ENCODE measurements around the gene ITGA4. TPM values are rescaled to one million over a fixed set of nuclear protein-coding genes. Genes with fewer than 3 reads are reported as not detected.

Gene ITGA4
- total and polyA plus RNA-seq, 2 donors (not counting 1 experiment from before 2014, with no cell fraction given): 44.6 to 57.5 TPM

DNA sequence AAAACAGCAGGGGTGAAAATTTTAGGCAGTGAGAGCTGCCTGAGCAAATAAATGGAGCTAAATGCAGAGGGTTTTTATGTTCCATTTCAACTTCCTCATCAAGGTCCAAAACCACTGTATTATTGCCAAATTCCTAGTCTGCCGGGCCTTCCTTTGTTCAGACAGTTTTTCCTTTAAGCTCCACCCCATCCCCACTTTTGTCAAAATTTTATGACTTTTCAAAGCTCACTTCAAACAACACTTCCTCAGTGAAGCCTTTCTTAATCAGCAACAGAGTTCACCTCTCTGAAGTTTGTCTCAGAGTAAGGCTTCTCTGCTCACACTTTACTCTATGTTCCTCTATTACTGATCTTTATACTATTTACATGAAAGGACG is 118.5 kb downstream of the ITGA4 start:
- Histone ChIP-seq H3K27ac (ENCODE audit: insufficient read depth, low read length) (no peak overlapping the region), H4K20me1 (ENCODE audit: control insufficient read depth, extremely low read depth, insufficient read depth, low read length) (no peaks in the 10 kb centered on the region), H3K79me2 (ENCODE audit: control insufficient read depth, insufficient read depth, low read length) (no peaks in the 10 kb centered on the region), H3K4me1 (ENCODE audit: control insufficient read depth, extremely low read depth, insufficient read depth, low read length) (no peaks in the 10 kb centered on the region), H3K27me3 (ENCODE audit: control insufficient read depth, insufficient read depth, low read length) (no peaks in the 10 kb centered on the region), H3K4me2 (ENCODE audit: extremely low read depth, insufficient read depth, low read length) (no peak overlapping the region), H3K4me3 (replicated peaks in 1 of 4; ENCODE audit: control extremely low read depth in 1 of 4, insufficient read depth in 1 of 4, low read depth in 3 of 4, low read length in 4 of 4) (no peak overlapping the region), H3K9me3 (ENCODE audit: control insufficient read depth, insufficient read depth, low read depth, low read length) (no peaks in the 10 kb centered on the region), H2AFZ (ENCODE audit: low read length) (no peak overlapping the region), H3K9ac (ENCODE audit: insufficient read depth, low read length) (no peak overlapping the region), H3K36me3 (ENCODE audit: control insufficient read depth, insufficient read depth, low read length) (no peaks in the 10 kb centered on the region)
- TF ChIP-seq, protein P1, sequence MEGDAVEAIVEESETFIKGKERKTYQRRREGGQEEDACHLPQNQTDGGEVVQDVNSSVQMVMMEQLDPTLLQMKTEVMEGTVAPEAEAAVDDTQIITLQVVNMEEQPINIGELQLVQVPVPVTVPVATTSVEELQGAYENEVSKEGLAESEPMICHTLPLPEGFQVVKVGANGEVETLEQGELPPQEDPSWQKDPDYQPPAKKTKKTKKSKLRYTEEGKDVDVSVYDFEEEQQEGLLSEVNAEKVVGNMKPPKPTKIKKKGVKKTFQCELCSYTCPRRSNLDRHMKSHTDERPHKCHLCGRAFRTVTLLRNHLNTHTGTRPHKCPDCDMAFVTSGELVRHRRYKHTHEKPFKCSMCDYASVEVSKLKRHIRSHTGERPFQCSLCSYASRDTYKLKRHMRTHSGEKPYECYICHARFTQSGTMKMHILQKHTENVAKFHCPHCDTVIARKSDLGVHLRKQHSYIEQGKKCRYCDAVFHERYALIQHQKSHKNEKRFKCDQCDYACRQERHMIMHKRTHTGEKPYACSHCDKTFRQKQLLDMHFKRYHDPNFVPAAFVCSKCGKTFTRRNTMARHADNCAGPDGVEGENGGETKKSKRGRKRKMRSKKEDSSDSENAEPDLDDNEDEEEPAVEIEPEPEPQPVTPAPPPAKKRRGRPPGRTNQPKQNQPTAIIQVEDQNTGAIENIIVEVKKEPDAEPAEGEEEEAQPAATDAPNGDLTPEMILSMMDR (conservative IDR thresholded peaks at IDR 0.05 in 1 of 2, IDR thresholded peaks at IDR 0.05 in 1 of 2; ENCODE audit: low read depth in 1 of 2, low read length in 2 of 2): no peak
- no peak for TF ChIP-seq EZH2 (IDR thresholded peaks at IDR 0.05; ENCODE audit: low read length, missing control alignments)
- DNase-seq (ENCODE audit: low read depth in 2 of 2): no peak

DNA sequence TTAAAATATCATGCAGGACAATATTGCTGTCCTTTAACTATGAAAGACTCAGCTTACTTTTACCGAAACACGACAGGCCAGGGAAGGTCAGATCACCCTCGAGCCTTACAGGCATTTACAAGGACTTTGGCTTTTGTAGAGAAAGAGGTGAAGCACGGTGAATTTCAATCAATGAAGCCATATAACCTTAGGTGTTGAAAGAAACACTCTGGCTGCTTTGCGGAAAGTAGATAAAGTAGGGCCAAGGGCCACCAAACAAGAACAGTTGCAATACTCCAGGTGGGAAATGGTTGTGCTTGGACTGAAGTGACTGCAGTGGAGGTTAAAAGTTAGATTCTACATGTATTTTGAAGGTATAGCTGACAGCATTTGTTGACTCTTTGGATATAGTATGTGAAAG is 119.2 kb downstream of the ITGA4 start:
- no peak for TF ChIP-seq EZH2 (IDR thresholded peaks at IDR 0.05; ENCODE audit: low read length, missing control alignments)
- TF ChIP-seq, protein P1 (conservative IDR thresholded peaks at IDR 0.05 in 1 of 2, IDR thresholded peaks at IDR 0.05 in 1 of 2; ENCODE audit: low read depth in 1 of 2, low read length in 2 of 2): no peak
- Histone ChIP-seq H3K79me2 (ENCODE audit: control insufficient read depth, insufficient read depth, low read length) (no peaks in the 10 kb centered on the region), H3K9me3 (ENCODE audit: control insufficient read depth, insufficient read depth, low read depth, low read length) (no peaks in the 10 kb centered on the region), H4K20me1 (ENCODE audit: control insufficient read depth, extremely low read depth, insufficient read depth, low read length) (no peaks in the 10 kb centered on the region), H3K4me2 (ENCODE audit: extremely low read depth, insufficient read depth, low read length) (no peak overlapping the region), H3K4me3 (replicated peaks in 1 of 4; ENCODE audit: control extremely low read depth in 1 of 4, insufficient read depth in 1 of 4, low read depth in 3 of 4, low read length in 4 of 4) (no peak overlapping the region), H3K27me3 (ENCODE audit: control insufficient read depth, insufficient read depth, low read length) (no peaks in the 10 kb centered on the region), H3K27ac (ENCODE audit: insufficient read depth, low read length) (no peak overlapping the region), H3K9ac (ENCODE audit: insufficient read depth, low read length) (no peak overlapping the region), H3K36me3 (ENCODE audit: control insufficient read depth, insufficient read depth, low read length) (no peaks in the 10 kb centered on the region), H3K4me1 (ENCODE audit: control insufficient read depth, extremely low read depth, insufficient read depth, low read length) (no peaks in the 10 kb centered on the region), H2AFZ (ENCODE audit: low read length) (no peak overlapping the region)
- no peak for DNase-seq (ENCODE audit: low read depth in 2 of 2)

DNA sequence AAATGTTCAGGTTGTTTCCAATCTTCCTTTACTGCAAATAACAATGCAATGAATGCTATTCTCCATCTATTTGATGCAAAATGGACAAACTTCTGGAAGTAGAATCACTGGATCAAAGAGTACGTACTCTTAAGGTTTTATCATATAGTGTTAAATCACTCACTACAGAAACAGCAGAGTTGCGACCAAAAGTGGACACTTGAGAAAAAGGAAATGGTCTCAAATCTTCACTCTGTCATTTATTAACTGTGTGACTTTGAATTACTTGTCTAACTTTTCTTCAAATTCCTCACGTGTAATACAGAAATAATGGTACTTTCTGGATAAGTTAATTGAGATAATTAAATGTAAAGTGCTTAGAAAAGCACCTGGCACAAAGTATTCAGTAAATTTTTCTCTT is 121.6 kb downstream of the ITGA4 start:
- no peaks in the 10 kb centered on the region for H3K27me3 ChIP-seq (ENCODE audit: control insufficient read depth, insufficient read depth, low read length)
- H3K9ac ChIP-seq (ENCODE audit: insufficient read depth, low read length): no peak overlapping the region
- no peak overlapping the region for H3K4me3 ChIP-seq (replicated peaks in 1 of 4; ENCODE audit: control extremely low read depth in 1 of 4, insufficient read depth in 1 of 4, low read depth in 3 of 4, low read length in 4 of 4)
- DNase-seq (ENCODE audit: low read depth in 2 of 2): no peak
- H3K4me2 ChIP-seq (ENCODE audit: extremely low read depth, insufficient read depth, low read length): no peak overlapping the region
- H2AFZ ChIP-seq (ENCODE audit: low read length): no peak overlapping the region
- H3K36me3 ChIP-seq (ENCODE audit: control insufficient read depth, insufficient read depth, low read length): no peaks in the 10 kb centered on the region
- H3K4me1 ChIP-seq (ENCODE audit: control insufficient read depth, extremely low read depth, insufficient read depth, low read length): no peaks in the 10 kb centered on the region
- H3K79me2 ChIP-seq (ENCODE audit: control insufficient read depth, insufficient read depth, low read length): no peaks in the 10 kb centered on the region
- H3K27ac ChIP-seq (ENCODE audit: insufficient read depth, low read length): no peak overlapping the region
- no peaks in the 10 kb centered on the region for H3K9me3 ChIP-seq (ENCODE audit: control insufficient read depth, insufficient read depth, low read depth, low read length)
- H4K20me1 ChIP-seq (ENCODE audit: control insufficient read depth, extremely low read depth, insufficient read depth, low read length): no peaks in the 10 kb centered on the region
- TF ChIP-seq, protein P1 (conservative IDR thresholded peaks at IDR 0.05 in 1 of 2, IDR thresholded peaks at IDR 0.05 in 1 of 2; ENCODE audit: low read depth in 1 of 2, low read length in 2 of 2): no peak
- TF ChIP-seq EZH2 (IDR thresholded peaks at IDR 0.05; ENCODE audit: low read length, missing control alignments): no peak

Data from fibroblast of lung (primary cell).